Epithelial cell of alveolus of lung (primary cell): ENCODE data around the gene SELENOW. TPM values are rescaled to one million over a fixed set of nuclear protein-coding genes. Genes with fewer than 3 reads are reported as not detected.

Experiments
- total RNA-seq: library from RNA; depleted of rRNA; stranded (reverse); fragments of >200 nt; gene quantifications from 2 replicates; pipeline ENCODE4 v1.2.1, GENCODE V29; 2015

Gene SELENOW
- total RNA-seq = 404 and 583 TPM in 2 replicates

DNA sequence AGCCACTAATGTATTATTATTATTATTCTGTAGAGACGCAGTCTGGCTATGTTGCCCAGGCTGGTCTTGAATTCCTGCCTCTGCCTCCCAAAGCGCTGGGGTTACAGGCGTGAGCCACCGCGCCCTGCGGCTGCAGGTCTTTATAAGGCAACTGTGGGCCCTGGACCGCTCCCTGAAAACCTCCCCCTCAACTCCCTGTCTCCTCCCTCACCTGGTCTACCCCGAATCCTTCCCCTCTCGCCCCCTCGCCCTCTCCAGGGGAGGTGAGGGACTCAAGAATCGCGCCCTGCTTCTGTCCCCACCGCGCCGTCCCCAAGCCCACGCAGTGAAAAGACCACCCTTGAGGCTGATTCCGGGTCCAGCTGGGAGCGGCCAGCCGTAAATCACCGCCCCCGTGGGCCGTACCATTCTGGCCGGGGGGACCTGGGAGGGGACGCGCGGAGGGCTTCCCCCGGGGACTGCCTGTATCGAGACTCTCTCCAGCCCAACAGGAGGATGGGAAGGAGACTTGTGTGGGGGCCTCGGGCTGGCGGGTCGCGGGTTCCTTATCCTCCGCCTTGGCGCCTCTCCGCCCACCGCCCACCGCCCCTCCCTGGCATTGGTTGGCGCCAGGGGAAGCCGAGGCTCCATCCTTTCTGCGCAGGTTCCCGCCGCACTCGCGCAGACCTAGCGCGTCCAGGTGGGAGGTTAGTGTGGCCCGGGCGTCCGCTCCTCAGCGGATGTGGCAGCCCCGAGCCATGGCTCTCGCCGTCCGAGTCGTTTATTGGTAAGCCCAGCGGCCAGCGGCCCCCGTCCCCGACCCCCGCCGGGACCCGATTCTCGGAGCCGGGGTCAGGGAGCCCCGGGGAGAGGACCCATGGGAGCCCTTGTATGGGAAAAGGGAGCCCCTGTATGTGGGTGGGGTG is at the start of gene SELENOW:
Gene SELENOW, plus strand, starts transcription at position 655 of the 905 bp plus-strand sequence. Its CDS starts 83 bp downstream, at position 738.

DNA sequence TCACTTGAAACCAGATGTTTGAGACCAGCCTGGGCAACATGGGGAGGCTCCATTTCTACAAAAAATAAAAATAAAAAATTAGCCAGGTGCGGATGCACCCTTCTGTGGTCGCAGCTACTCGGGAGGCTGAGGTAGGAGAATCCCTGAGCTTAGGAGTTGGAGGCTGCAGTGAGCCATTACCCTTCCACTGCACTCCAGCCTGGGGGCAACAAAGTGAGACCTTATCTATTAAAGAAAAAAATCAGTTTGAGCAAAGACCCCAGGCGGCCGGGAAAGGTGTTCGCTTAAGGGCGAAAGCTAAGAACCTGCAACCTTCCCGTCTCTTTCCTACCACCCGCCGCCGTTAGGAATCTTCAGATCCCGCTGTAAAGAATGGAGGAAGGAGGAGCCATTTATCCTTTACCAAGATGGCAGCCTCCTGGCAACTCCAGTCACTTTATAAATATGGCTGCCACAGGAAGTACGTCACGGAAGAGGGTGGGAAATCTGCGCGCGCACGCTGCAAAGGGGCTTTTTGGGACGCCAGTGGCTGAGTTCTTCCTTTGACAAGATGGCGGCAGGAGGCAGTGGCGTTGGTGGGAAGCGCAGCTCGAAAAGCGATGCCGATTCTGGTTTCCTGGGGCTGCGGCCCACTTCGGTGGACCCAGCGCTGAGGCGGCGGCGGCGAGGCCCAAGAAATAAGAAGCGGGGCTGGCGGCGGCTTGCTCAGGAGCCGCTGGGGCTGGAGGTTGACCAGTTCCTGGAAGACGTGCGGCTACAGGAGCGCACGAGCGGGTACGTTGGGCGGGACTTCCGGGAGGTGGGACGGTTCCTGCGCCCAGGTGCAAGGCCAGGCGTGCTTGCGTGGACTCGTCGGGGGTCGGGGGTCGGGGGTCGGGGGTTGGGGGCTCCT is 33.2 kb upstream of the SELENOW start, which contains the start of gene NOP53:
Gene NOP53, plus strand, starts transcription at position 537 of the 892 bp plus-strand sequence. Its CDS starts 14 bp downstream, at position 551.

DNA sequence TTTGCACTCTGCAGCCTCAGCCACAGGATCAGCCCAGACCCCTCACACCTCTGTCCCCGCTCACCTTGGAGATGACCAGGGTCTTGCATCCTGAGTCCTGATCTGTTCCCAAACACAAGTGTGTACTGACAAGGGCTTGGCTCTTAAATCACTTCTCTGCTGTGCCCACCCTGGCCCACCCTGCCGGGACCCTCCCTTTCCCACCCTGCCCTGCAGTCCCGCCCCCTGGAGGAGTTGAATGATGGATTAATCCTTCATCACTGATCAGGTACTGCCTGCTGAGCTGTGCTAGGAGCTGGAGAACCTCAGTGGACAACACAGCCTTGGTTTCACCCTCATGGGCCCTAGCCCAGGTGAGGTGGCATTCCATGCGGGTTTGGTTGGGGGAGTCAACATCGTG is 25.9 kb downstream of the SELENOW start, which contains the start of gene TPRX1:
Gene TPRX1, minus strand, starts transcription at position 101 of the 400 bp plus-strand sequence. Its CDS starts 12 bp downstream, at position 89.

DNA sequence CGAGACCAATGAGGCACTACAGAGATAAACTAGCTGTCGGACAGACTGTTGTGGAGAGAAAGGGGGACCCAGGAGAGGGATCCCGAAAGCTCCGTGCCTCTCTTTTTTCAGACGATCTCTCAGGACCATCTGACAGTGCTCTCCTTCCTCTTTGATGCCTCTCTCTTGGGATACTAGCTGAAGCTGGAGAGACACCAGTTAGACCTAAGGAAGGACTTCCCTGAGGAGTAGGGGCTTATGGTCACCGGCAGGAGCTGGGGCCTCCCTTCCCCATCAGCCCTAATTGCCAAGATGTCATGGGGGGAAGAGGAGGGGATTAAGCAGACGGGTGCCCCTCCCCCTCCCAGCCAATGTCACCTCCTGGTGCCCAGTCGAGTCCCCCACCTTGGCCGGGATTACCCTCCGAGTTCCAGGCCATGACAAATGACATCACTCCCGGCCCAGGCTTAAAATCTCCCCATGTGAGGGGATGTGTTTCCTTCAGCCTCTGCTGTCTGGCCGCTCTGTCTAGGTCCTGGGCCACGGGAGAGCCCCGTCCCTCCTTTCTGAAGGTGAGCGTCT is 43.0 kb downstream of the SELENOW start, which contains the start of gene CRX:
Gene CRX, plus strand, starts transcription at position 478 of the 561 bp plus-strand sequence. CDS start 12,507 bp downstream, outside the sequence.

Other genes with a start within 250 kb of the SELENOW start
- gene ZNF541, start 205.6 kb upstream of the SELENOW start, total RNA-seq = under 0.01 TPM in 1 of 2 replicates, not detected in the other
- gene BICRA, start 169.6 kb upstream of the SELENOW start, total RNA-seq = 3.4 and 10.7 TPM in 2 replicates
- 149 and 307 TPM in 2 replicates for gene EHD2, start 65.3 kb upstream of the SELENOW start, total RNA-seq
- 208 and 584 TPM in 2 replicates for gene NOP53, start 33.2 kb upstream of the SELENOW start, total RNA-seq
- not detected in 2 replicates for gene TPRX1, start 25.8 kb downstream of the SELENOW start, total RNA-seq
- gene CRX, start 43.2 kb downstream of the SELENOW start, total RNA-seq = not detected in 2 replicates
- gene TPRX2, start 80.5 kb downstream of the SELENOW start, total RNA-seq = not detected in 2 replicates
- gene SULT2A1, start 107.6 kb downstream of the SELENOW start, total RNA-seq = not detected in 2 replicates
- gene BSPH1, start 213.5 kb downstream of the SELENOW start, total RNA-seq = not detected in 2 replicates
- gene ELSPBP1, start 215.9 kb downstream of the SELENOW start, total RNA-seq = not detected in 2 replicates